Stimulated activated CD4-positive, alpha-beta T cell treated with anti-CD3 and anti-CD28 coated beads, TNF-alpha, amount 100 ng/mL, for 4 hours (primary cell): Measurements from ENCODE around the gene CABCOCO1.
"Not testable (repeated sequence)": the region's sequence is repeated elsewhere in the genome, so short reads cannot be mapped to it uniquely, and the experiment has no call there.

Experiments used
- DNase-seq, 3 experiments: peaks; one replicate each; pipeline ENCODE4 v3.0.0-alpha.2; 2020; ENCODE audit warnings: low read depth in 3 of 3

Gene CABCOCO1

DNA sequence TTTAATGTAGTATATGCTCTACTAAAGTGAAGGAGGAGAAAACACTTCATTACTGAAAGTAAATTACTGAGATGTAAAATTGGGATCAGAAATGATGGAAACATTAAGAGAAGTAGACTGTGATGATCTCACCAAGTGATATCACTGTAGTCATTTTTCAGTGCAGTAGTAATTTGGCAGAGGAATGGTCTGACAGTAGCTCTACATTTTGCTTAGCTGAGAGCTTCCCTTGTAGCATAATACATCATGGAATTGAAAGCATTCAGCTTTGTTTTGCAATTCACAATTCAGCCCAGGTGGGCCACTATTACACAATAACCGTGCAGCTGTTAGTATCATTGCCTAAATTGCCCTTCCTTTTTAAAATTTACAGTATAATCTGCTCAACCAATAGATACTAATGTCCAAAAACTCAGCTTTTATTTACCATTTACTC is 19.4 kb upstream of the CABCOCO1 start:
- DNase-seq = no peak

DNA sequence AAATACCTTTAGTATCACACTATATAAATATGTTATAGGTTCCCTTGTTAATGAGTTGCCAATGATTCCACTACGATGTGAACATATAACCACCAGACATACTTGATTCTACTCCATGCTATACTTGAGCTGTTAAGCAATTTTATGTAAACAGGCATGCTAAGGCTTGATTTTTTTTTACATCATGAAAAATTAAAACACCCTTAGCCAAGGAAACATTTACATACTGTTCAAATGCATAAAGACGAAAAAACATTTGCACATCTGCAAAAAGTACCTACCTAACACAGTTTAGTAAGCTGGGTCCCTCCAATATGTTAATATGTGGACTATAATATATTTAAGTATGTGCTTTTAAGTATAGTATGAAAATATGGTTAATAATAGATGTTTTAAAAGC is 9.0 kb upstream of the CABCOCO1 start:
- DNase-seq = no peak

DNA sequence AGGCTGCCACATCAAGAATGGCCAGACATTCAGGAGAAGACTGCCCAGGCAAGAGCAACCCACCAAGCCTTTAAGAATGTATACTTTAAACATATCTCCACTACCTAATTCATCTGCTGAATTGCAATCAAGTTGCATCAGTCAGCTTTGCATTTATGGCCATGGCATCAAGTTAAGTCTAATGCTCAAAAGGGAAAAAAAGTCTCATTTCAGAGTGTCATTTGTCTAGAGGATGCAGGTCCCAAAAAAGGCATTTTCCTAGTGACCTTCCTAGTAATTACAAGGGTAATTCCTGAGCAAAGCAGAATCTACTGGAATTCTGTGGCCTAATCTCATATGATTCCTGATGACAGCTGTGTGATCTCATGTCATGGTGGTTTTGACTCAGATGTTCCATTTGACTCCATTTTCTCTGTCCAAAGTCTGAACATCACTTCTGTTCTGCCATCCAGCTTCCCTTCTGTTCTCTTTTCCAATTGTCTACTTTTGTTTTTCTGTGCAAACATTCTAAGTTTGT is 7.3 kb upstream of the CABCOCO1 start:
- DNase-seq = no peak

DNA sequence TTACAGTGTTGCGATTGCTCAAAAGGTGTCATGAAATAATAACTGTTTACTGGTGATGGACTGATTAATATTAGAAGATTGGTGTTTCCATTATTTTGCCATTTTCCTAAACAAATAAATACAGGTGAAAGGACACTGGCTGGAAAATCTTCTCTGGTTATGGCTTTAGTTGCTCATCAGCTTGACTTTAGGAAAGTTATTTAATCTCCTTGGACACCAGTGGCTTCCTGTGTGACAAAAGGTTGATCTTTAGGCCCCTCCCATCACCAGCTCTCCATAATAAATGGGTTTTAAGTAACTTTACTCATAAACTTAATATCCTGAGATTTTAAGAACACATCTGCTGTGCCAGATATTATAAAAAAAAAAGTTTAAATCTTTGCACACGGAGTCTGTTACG is 737 bp downstream of the CABCOCO1 start:
- DNase-seq = no peak

DNA sequence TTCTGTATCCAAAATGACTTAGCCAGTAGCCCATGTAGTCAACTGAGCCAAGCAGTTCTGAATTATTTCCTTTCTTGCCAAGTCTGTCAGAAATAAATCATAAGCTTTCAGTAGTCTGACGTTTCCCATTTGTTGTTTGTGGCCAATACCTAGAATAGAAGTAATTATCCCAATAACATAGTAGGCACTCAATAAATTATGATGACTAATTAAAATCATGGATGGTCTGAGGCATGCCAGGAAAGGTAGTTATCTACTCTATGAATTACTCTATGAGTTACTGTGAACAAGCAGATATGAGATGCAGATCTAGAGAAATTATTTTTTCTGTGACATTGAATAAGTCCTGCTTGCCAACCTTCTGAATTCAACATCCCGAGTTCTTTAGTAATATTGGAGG is 2.3 kb downstream of the CABCOCO1 start:
- DNase-seq = no peak

DNA sequence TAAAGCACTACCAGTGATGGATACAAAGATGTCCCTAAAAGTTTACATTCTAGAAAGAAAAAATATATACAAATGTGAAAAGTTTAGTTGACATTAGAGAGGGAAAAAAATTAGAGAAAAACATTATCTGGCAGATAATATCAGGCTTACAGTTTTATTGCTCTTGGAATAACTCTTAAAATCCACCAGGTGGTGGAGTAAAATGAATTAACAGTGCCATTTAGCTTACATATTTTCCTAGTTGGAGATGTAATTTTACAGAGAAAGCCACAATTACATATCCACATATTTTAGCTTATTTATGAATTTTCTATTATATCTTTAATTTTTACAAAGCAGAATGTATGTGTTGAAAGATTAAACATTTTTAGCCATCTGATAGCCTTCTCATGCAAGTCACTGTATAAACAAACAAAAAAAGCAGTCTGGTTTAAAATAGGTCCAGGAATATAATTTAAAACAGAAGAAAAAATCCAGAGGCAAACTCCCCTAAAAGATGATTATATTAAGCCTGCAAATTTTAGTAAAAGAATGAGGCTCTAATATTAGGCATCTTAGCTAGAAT is 6.5 kb downstream of the CABCOCO1 start:
- no peak for DNase-seq

DNA sequence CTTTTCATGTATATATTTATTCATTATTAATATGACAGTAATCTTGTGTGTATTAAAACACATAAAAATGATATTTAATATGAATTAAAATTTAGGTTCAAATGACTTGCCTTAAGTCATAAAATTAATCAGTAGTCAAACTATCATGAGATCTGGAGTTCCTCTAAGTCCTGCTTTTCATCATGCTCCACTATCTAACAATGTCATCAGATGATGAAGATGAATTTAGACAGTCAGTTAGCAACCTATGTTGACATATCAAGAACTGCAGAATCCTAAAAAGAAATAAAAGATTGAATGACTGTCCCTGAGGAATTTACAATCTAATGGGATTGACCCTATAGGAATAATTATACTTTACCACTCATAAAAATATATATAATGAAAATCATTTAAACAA is 7.1 kb downstream of the CABCOCO1 start:
- no peak for DNase-seq

DNA sequence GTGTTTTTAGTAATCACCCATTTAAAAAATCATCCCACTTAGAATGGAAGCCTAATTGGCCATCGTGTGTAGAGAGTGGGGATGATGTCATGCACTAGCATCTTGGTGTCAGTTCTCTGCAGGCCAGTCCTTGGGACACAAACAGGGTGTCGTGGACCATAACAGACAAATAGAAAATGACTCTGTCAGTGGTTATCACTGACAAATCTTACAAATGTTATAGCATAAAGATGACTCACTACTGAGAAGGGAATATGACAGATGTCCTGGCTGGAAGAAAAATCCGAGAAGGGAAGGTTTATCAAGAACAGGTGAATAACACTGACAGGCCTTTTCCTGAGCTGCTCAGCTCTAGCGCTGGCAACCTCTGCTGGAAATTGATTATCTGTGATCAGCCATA is 10.6 kb downstream of the CABCOCO1 start:
- no peak for DNase-seq

DNA sequence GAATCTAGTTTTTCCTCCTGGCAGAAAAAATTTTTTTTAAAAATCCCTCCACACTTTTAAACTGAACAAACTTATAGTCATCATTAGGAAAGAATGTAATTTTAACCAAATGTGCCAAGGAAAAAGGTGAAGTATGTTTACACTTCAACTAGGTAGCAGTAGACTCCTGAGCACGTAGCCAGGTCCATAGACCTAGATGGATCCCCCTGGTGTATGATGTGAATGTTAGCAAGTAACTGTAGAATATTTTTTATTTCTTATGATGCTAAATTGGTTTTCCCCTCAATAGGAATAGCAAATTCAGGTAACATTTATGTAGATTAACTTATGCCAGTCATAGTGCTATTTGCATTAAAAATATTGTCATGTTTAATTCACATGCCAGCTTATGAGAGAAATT is 19.6 kb downstream of the CABCOCO1 start:
- DNase-seq = no peak

DNA sequence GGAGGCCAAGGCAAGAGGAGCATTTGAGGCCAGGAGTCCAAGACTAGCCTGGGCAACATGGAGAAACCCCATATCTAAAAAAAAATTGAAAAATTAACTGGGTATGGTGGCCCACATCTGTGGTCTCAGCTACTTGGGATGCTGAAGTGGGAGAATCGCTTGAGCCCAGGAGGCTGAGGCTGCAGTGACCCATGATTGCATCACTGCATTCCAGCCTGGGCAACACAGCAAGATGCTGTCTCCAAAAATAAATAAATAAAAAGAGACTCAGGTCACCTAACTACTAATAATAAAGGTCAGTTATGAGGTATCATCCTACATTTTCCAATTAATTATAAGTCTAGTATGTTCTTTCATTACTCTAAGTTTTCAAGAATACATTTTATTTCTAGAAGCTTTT is 20.6 kb downstream of the CABCOCO1 start:
- DNase-seq = no peak

DNA sequence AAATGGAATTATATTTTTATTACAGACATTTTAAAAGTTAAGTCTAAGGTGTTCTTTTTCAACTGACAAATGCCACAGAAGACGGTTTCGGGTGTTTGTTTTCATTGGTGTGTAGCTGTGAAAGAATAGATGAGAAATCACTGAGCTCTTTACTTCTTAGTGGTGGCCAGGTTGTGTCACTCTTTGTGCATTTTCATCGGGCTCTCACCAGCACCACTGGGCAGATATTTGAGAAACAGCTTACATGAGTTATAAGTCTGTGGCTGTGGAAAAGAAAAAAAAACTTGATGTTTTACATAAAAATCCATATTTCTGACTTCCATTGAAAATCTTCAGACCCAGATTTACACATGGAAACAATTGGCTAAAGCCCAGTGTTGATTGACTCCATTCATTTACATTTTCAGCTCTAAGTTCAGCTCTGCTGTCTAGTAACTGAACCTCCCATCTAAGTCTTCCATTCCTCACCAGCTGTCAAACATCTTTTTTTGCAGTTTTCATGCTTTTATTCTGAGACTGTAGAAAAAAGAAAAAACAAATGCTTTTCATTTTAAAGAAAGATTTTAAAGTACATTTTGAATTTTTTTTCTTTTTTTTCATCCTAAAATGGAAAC is 22.3 kb downstream of the CABCOCO1 start:
- no peak for DNase-seq

DNA sequence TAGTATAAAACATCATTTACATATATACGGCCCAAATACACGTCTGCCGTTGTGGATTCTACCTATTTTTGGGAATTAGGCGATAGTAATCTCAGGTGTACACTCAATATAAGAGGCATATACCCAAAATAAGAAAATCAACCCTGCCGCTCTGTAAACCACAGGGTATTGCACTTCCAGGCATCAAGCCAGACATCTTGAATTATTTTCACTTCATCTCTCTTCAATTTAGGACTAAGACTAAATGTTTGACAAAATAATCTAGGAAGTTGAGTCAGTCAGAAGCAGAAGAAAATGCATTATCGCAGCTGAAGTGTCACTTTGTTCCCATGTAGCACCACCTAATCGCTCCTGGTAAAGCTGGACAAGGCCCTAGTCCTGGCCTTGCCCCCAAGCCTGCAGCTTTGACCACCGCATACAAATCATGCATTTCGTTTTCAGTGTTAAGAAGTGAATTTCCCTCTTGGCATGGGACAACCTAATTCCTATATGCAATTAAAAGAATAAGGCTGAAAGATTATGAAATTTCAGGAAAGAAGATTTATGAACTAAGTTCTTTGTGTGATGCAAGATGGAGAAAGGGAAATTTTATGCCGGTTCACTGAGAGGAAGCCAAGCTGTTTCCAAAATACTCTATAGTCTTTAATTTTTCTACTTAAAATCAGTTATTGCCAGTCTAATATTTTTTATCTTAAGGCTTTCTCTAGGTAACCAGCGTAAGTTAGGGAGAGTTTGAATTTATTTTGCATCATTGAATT is 26.0 kb downstream of the CABCOCO1 start:
- no peak for DNase-seq

DNA sequence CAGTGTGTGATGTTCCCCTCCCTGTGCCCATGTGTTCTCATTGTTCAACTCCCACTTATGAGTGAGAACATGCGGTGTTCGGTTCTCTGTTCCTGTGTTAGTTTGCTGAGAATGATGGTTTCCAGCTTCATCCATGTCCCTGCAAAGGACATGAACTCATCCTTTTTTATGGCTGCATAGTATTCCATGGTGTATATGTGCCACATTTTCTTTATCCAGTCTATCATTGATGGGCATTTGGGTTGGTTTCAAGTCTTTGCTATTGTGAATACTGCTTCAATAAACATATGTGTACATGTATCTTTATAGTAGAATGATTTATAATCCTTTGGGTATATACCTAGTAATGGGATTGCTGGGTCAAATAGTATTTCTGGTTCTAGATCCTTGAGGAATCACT is 28.9 kb downstream of the CABCOCO1 start:
- not testable (repeated sequence) for DNase-seq

DNA sequence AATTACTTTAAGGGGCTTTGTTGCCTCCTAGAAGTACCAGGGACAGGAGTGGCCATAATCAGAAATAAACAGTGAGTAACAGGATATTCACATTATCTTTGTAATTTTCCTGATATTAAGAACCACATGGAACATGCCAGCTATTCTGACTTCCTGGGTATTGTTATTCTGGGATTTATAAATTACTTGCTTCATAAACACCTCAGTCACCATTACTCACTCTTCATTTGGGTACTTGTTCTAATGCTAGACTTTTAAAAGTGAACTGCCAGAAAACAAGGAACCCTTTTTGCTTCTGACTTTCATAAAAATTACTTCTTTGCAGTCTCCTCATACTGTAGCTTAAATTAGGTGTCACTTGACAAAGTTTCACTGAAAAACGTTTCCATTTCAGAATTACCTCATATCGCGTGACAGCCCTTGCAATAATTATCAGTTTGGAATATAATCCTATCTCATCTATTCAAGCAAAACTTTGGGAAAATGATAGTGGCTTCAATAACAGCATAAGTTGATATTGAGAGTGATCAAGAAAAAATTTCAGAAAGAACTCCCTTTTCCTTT is 29.8 kb downstream of the CABCOCO1 start:
- DNase-seq = no peak

DNA sequence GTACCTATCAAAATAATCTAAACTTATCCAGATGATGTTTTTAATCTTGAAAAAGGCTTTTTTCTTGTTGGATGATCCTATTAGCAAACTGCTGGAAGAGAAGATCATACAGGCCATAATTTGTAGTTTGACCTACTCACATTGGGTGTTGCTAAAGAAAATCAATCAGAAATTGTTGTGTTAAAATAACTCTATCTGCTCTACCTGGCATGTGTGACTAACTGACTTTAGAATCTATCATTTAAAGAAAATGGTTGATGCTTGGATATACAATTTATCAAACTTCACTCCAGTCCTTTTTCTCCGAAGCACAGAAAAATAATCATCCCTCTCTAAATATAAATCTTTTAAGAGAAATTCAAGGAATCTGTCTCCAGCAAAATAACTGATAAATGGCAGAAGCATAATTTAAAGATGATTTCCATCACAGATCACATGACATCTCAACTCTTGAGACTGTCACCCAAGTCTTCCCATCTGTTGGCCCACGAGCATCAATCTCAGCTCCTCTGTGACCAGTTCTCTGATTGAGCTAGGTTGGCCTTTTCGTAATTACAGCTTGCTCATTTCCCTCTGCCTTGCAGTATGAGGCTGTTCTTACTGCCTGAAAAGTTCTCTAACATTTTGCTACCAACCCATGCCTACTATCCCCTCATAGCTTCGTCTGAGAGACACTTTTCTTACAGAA is 36.4 kb downstream of the CABCOCO1 start:
- DNase-seq = no peak

DNA sequence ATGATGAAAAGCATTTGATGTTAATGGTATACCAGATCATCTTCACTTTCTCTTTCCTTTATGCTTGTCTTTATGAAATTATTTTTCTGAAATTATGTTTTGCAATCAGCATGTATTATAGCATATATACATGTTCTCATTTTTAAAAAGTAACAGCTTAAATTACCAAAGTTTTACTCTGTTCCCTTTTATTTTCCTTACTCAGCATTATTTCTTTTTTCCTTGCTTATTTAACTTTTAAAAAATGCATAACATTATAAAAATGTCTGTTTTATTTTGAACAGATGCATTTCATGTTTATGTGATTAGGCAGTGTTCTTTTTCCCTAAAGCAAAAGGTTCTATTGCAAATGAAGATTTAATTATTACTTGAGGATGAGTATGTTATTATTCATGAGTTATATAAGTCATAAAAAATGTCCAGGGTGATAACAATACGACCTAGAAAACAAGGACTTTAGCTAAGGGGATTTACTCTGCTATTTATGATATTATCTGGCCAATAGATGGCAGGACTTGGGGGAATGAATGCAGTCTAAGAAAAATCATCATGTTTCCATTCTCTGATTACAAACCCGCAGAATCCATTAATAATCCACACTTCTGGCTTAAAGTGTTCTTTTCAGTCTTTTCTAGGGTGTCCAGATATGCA is 38.5 kb downstream of the CABCOCO1 start:
- DNase-seq = no peak

DNA sequence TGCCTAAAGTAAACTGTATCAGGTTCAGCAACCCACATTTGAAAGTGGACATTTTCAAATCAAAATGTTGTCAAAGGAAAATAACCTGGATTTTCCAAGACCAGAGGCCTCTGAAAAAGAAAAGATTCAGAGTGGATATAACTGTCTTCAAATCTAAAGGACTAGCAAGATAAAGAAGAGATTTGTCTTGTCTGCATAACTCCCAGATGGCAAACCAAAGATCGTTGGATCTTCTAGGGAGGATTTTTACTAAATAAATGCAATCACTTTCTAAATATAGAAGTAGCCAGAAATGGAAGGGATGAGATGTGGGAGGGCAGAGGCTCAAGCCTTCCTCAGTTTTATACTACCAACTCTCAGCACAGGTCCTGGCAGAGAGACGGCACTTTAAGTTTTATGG is 39.0 kb downstream of the CABCOCO1 start:
- DNase-seq = no peak

DNA sequence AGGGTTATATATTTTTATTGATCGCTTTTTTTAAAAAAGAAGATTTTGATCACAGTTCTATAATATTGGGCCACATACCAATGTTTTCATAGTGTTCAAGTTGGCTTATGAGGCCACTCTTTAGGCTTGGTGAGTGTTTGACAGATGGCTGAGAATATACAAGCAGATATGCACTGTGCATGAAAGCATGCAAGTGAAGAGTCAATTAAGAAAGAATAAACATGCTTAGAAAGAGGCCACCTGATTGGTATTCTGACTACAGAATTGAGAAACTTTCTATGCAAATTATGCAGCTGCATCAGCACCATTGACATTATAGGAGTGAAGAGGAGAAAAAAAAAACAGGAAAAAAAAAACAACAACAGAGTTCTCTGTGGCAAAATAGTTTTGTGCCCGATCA is 39.9 kb downstream of the CABCOCO1 start:
- no peak for DNase-seq

DNA sequence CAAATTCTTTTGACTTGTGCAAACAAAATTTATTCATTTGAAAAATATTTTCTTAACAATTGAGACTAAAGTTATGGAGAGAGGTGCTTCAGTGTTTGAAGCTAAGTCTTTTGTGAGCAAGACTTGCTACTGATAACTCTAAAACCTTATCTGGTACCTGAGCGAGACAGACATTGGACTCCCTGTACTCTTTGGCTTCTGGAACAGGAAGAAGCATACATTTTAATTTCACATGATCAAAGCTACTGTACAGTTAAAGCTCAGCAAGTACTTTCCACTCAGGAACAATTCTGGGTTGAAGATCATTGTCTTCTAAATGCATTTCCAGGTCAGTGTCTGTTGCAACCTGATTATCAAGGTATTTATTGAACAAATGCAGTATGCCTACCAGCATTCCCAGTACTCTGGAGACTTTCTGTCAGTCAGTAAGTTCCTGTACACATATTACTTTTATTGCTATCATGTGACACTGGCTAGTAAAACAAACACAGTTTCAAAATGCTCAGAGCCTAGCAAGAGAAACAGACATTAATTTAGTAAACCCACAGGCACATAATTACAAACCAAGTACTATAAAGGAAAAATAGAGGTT is 42.4 kb downstream of the CABCOCO1 start:
- no peak for DNase-seq

DNA sequence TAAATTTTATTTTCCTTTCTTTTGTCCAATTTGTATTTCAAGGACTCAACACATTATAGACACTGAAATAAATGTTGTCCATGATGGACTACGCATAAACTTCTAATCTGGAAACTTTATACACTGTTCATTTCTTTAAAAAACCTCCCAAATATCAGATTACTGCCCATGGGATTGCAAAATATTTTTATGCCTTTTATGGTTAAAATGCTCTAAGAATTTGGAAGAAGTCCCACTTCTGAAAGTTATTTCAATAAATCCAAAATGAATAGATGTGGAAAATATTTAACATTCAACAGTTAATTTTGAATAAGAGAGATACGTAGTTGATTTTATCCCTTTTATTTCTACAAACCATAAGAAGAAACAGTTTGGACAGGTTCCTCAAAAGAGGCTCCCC is 46.1 kb downstream of the CABCOCO1 start:
- no peak for DNase-seq

DNA sequence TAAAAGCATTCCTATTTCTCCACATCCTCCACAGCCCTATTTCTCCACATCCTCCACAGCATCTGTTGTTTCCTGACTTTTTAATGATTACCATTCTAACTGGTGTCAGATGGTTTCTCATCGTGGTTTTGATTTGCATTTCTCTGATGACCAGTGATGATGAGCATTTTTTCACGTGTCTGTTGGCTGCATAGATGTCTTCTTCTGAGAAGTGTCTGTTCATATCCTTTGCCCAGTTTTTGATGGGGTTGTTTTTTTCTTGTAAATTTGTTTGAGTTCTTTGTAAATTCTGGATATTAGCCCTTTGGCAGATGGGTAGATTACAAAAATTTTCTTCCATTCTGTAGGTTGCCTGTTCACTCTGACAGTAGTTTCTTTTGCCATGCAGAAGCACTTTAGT is 49.4 kb downstream of the CABCOCO1 start:
- not testable (repeated sequence) for DNase-seq
